HEK293 (cell line): ENCODE measurements around the gene LRBA.

Experiments
- CTCF ChIA-PET: fragments of 350-600 bp; formaldehyde crosslinking; extraction: SDS; loops from one replicate; lab custom pipeline; 2021; ENCODE audit warnings: antibody characterized with exemption; lab: Yijun Ruan, JAX
- POLR2A ChIA-PET: fragments of 300-600 bp; formaldehyde crosslinking; extraction: SDS; loops from one replicate; lab custom pipeline; 2020; ENCODE audit warnings: antibody characterized with exemption, inconsistent platforms; lab: Yijun Ruan, JAX
- H3K27ac ChIP-seq: fragments of 200-500 bp; sonication (Bioruptor generic); 2 replicates; pipeline ENCODE4 v1.5.1; 2014; ENCODE audit warnings: low read depth, low read length, control low read depth, inconsistent platforms; ENCODE audit errors: extremely low read depth
- H3K36me3 ChIP-seq, 2 experiments: fragments of 200-500 bp in 1 of 2; sonication (Bioruptor generic) in 1 of 2; 1 replicate in 1 of 2; 2 replicates in 1 of 2; pipeline ENCODE4 v1.5.1; 2014 to 2017; ENCODE audit warnings: inconsistent platforms in 2 of 2, low read length in 2 of 2; ENCODE audit not compliant: control insufficient read depth in 2 of 2, insufficient read depth in 1 of 2
- H3K4me1 ChIP-seq: fragments of 200-500 bp; sonication (Bioruptor generic); 2 replicates; pipeline ENCODE4 v1.5.1; 2014; ENCODE audit warnings: mild to moderate bottlenecking, low read length, inconsistent platforms; ENCODE audit not compliant: control insufficient read depth, insufficient read depth
- H3K4me3 ChIP-seq: 2 replicates; pipeline ENCODE4 v1.5.1; 2011; ENCODE audit warnings: low read depth, mild to moderate bottlenecking, control low read depth, low read length, moderate library complexity
- H3K9me3 ChIP-seq: fragments of 200-500 bp; sonication (Bioruptor generic); 2 replicates; pipeline ENCODE4 v1.5.1; 2014; ENCODE audit warnings: low read depth, low read length, inconsistent platforms; ENCODE audit not compliant: control insufficient read depth, insufficient read depth
- HIC1 ChIP-seq: fragments of 450-650 bp; formaldehyde crosslinking; IDR thresholded peaks from 2 replicates; pipeline ENCODE4 v1.5.1; 2016; ENCODE audit warnings: missing biosample characterization, missing genetic modification characterization
- KLF8 ChIP-seq: fragments of 450-650 bp; formaldehyde crosslinking; IDR thresholded peaks from 2 replicates; pipeline ENCODE4 v1.5.1; 2016; ENCODE audit warnings: missing biosample characterization, missing genetic modification characterization
- MYNN ChIP-seq: fragments of 450-650 bp; formaldehyde crosslinking; IDR thresholded peaks from 2 replicates; pipeline ENCODE4 v1.5.1; 2016; ENCODE audit warnings: missing biosample characterization, missing genetic modification characterization, borderline replicate concordance
- MZF1 ChIP-seq: fragments of 450-650 bp; formaldehyde crosslinking; IDR thresholded peaks from 2 replicates; pipeline ENCODE4 v1.5.1; 2017; ENCODE audit warnings: missing biosample characterization, missing genetic modification characterization, borderline replicate concordance
- PBX3 ChIP-seq: sonication (generic); formaldehyde crosslinking; IDR thresholded peaks from 2 replicates; pipeline ENCODE4 v1.8.1; 2022; ENCODE audit warnings: mild to moderate bottlenecking, moderate library complexity, missing genetic modification reagents
- SETDB1 ChIP-seq: IDR thresholded peaks from one replicate; pipeline ENCODE4 v1.6.1; 2017; ENCODE audit warnings: mild to moderate bottlenecking, low read length, moderate library complexity, mixed read lengths; ENCODE audit not compliant: insufficient read length
- ZNF138 ChIP-seq: fragments of 450-650 bp; formaldehyde crosslinking; IDR thresholded peaks from 2 replicates; pipeline ENCODE4 v1.5.1; 2016; ENCODE audit warnings: missing biosample characterization, missing genetic modification characterization, borderline replicate concordance
- ZNF174 ChIP-seq: fragments of 450-650 bp; formaldehyde crosslinking; IDR thresholded peaks from 2 replicates; pipeline ENCODE4 v1.5.0; 2017; ENCODE audit warnings: missing biosample characterization, mild to moderate bottlenecking, missing genetic modification characterization
- ZNF248 ChIP-seq: fragments of 450-650 bp; formaldehyde crosslinking; IDR thresholded peaks from 2 replicates; pipeline ENCODE4 v1.5.1; 2017; ENCODE audit warnings: missing biosample characterization, missing genetic modification characterization
- ZNF266 ChIP-seq: fragments of 450-650 bp; formaldehyde crosslinking; IDR thresholded peaks from 2 replicates; pipeline ENCODE4 v1.5.1; 2016; ENCODE audit warnings: missing biosample characterization, missing genetic modification characterization, low read depth
- ZNF311 ChIP-seq: fragments of 450-650 bp; formaldehyde crosslinking; IDR thresholded peaks from 2 replicates; pipeline ENCODE4 v1.5.1; 2017; ENCODE audit warnings: missing biosample characterization, missing genetic modification characterization, borderline replicate concordance
- ZNF513 ChIP-seq: fragments of 450-650 bp; IDR thresholded peaks from 2 replicates; pipeline ENCODE4 v1.5.1; 2018; ENCODE audit warnings: missing biosample characterization, missing genetic modification characterization
- ZNF610 ChIP-seq: fragments of 450-650 bp; formaldehyde crosslinking; IDR thresholded peaks from 2 replicates; pipeline ENCODE4 v1.5.1; 2016; ENCODE audit warnings: missing biosample characterization, missing genetic modification characterization, borderline replicate concordance
- ZNF621 ChIP-seq: fragments of 450-650 bp; formaldehyde crosslinking; IDR thresholded peaks from 2 replicates; pipeline ENCODE4 v1.5.1; 2017; ENCODE audit warnings: missing biosample characterization, missing genetic modification characterization
- ZNF654 ChIP-seq: fragments of 450-650 bp; formaldehyde crosslinking; IDR thresholded peaks from 2 replicates; pipeline ENCODE4 v1.5.1; 2016; ENCODE audit warnings: low read depth, missing biosample characterization, missing genetic modification characterization
- ZNF660 ChIP-seq: fragments of 450-650 bp; IDR thresholded peaks from 2 replicates; pipeline ENCODE4 v1.5.1; 2018; ENCODE audit warnings: missing biosample characterization, mild to moderate bottlenecking, missing genetic modification characterization
- ZNF777 ChIP-seq: fragments of 450-650 bp; formaldehyde crosslinking; IDR thresholded peaks from 2 replicates; pipeline ENCODE4 v1.5.1; 2017; ENCODE audit warnings: missing biosample characterization, missing genetic modification characterization, borderline replicate concordance
- ZNF791 ChIP-seq: fragments of 450-650 bp; formaldehyde crosslinking; IDR thresholded peaks from 2 replicates; pipeline ENCODE4 v1.5.1; 2016; ENCODE audit warnings: missing biosample characterization, missing genetic modification characterization
- ZSCAN16 ChIP-seq: fragments of 450-650 bp; formaldehyde crosslinking; IDR thresholded peaks from 2 replicates; pipeline ENCODE4 v1.5.1; 2016; ENCODE audit warnings: missing biosample characterization, missing genetic modification characterization
- TF ChIP-seq, protein P1 (sequence below): fragments of 450-650 bp; formaldehyde crosslinking; IDR thresholded peaks from 2 replicates; pipeline ENCODE4 v1.5.0; 2017; ENCODE audit warnings: missing biosample characterization, missing genetic modification characterization, borderline replicate concordance
- TF ChIP-seq, protein P2 (sequence below): fragments of 450-650 bp; formaldehyde crosslinking; conservative IDR thresholded peaks from 2 replicates; pipeline ENCODE4 v1.5.1; 2016; ENCODE audit warnings: low read depth, missing biosample characterization, missing genetic modification characterization
- TF ChIP-seq, protein P3 (sequence below): fragments of 450-650 bp; formaldehyde crosslinking; IDR thresholded peaks from 2 replicates; pipeline ENCODE4 v1.5.1; 2017; ENCODE audit warnings: missing biosample characterization, missing genetic modification characterization

LRBA gene

DNA sequence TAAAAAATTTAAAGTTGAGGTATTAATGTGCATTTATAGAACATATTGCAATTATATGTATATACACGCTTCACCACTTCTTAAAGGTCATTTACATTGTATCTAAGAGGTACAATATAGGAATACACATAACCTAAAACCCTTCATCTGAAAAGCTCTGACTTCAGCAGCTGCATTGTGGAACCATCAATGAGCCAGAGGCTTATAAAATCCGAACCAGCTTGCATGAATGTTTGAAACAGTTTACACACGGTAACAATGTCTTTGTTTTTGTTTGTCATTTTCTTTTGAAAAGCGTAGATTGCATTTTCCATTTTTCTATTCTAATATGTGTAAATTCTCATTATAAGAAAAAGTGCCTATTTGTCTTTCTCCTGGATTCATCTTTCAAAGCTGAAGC is 715.3 kb downstream of the LRBA start:
- Histone ChIP-seq H3K9me3 (no peaks in the 10 kb centered on the region), H3K4me3 (no peak overlapping the region), H3K36me3 (no peaks in the 10 kb centered on the region), H3K27ac (no peak overlapping the region), H3K4me1 (no peaks in the 10 kb centered on the region)
- POLR2A ChIA-PET, result no interaction called here
- TF ChIP-seq ZNF266 (tag by site-specific recombination), result no peak
- TF ChIP-seq SETDB1, result no peak
- TF ChIP-seq KLF8 (tag by site-specific recombination), result no peak
- no peak for TF ChIP-seq ZNF621 (tag by site-specific recombination)
- TF ChIP-seq ZNF138 (tag by site-specific recombination), result no peak
- no peak for TF ChIP-seq ZNF791 (tag by site-specific recombination)
- no peak for TF ChIP-seq MZF1 (tag by site-specific recombination)
- no peak for TF ChIP-seq ZNF311 (tag by site-specific recombination)
- TF ChIP-seq ZSCAN16 (tag by site-specific recombination), result no peak
- TF ChIP-seq, protein P1, sequence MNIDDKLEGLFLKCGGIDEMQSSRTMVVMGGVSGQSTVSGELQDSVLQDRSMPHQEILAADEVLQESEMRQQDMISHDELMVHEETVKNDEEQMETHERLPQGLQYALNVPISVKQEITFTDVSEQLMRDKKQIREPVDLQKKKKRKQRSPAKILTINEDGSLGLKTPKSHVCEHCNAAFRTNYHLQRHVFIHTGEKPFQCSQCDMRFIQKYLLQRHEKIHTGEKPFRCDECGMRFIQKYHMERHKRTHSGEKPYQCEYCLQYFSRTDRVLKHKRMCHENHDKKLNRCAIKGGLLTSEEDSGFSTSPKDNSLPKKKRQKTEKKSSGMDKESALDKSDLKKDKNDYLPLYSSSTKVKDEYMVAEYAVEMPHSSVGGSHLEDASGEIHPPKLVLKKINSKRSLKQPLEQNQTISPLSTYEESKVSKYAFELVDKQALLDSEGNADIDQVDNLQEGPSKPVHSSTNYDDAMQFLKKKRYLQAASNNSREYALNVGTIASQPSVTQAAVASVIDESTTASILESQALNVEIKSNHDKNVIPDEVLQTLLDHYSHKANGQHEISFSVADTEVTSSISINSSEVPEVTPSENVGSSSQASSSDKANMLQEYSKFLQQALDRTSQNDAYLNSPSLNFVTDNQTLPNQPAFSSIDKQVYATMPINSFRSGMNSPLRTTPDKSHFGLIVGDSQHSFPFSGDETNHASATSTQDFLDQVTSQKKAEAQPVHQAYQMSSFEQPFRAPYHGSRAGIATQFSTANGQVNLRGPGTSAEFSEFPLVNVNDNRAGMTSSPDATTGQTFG (tag by site-specific recombination), result no peak
- TF ChIP-seq ZNF248 (tag by site-specific recombination), result no peak
- no peak for TF ChIP-seq ZNF610 (tag by site-specific recombination)
- CTCF ChIA-PET, result interaction anchor here (0.6 to 2.9 kb wide), 2 partner anchors 149 to 568 kb away, joined by 6 to 20 read pairs; no protein-coding TSS in a partner anchor

- H3K36me3 ChIP-seq, result no peaks in the 10 kb centered on the region
- ChIA-PET CTCF (interaction anchor here (0.6 to 2.9 kb wide), 13 partner anchors 13 to 575 kb away, joined by 3 to 20 read pairs (median 3); no protein-coding TSS in a partner anchor), POLR2A (no interaction called here)
- H3K9me3 ChIP-seq, result no peaks in the 10 kb centered on the region
- no peak overlapping the region for H3K4me3 ChIP-seq
- no peaks in the 10 kb centered on the region for H3K4me1 ChIP-seq
- H3K27ac ChIP-seq, result no peak overlapping the region
- TF ChIP-seq ZNF513 (no peak), MYNN (tag by site-specific recombination) (no peak), HIC1 (tag by site-specific recombination) (no peak), PBX3 (CRISPR knock-in tag) (no peak), ZNF174 (no peak), ZNF660 (tag by site-specific recombination) (0 out of 2 replicates have a peak, but pooled peaks have one; percentile 51), ZNF777 (tag by site-specific recombination) (no peak), ZNF654 (tag by site-specific recombination) (peak; percentile 76)
- TF ChIP-seq, protein P2, sequence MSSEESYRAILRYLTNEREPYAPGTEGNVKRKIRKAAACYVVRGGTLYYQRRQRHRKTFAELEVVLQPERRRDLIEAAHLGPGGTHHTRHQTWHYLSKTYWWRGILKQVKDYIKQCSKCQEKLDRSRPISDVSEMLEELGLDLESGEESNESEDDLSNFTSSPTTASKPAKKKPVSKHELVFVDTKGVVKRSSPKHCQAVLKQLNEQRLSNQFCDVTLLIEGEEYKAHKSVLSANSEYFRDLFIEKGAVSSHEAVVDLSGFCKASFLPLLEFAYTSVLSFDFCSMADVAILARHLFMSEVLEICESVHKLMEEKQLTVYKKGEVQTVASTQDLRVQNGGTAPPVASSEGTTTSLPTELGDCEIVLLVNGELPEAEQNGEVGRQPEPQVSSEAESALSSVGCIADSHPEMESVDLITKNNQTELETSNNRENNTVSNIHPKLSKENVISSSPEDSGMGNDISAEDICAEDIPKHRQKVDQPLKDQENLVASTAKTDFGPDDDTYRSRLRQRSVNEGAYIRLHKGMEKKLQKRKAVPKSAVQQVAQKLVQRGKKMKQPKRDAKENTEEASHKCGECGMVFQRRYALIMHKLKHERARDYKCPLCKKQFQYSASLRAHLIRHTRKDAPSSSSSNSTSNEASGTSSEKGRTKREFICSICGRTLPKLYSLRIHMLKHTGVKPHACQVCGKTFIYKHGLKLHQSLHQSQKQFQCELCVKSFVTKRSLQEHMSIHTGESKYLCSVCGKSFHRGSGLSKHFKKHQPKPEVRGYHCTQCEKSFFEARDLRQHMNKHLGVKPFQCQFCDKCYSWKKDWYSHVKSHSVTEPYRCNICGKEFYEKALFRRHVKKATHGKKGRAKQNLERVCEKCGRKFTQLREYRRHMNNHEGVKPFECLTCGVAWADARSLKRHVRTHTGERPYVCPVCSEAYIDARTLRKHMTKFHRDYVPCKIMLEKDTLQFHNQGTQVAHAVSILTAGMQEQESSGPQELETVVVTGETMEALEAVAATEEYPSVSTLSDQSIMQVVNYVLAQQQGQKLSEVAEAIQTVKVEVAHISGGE, result no peak
- TF ChIP-seq, protein P3, sequence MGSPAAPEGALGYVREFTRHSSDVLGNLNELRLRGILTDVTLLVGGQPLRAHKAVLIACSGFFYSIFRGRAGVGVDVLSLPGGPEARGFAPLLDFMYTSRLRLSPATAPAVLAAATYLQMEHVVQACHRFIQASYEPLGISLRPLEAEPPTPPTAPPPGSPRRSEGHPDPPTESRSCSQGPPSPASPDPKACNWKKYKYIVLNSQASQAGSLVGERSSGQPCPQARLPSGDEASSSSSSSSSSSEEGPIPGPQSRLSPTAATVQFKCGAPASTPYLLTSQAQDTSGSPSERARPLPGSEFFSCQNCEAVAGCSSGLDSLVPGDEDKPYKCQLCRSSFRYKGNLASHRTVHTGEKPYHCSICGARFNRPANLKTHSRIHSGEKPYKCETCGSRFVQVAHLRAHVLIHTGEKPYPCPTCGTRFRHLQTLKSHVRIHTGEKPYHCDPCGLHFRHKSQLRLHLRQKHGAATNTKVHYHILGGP, result no peak
Observed at GRCh38 chr4:150297861-150298474, 717.1 kb downstream of the LRBA start.
